ENCODE measurements around the gene ABCC4.

GRCh38 chr13:95317039-95317989, 16.1 kb upstream of the ABCC4 start:
- TF ChIP-seq, protein P1, sequence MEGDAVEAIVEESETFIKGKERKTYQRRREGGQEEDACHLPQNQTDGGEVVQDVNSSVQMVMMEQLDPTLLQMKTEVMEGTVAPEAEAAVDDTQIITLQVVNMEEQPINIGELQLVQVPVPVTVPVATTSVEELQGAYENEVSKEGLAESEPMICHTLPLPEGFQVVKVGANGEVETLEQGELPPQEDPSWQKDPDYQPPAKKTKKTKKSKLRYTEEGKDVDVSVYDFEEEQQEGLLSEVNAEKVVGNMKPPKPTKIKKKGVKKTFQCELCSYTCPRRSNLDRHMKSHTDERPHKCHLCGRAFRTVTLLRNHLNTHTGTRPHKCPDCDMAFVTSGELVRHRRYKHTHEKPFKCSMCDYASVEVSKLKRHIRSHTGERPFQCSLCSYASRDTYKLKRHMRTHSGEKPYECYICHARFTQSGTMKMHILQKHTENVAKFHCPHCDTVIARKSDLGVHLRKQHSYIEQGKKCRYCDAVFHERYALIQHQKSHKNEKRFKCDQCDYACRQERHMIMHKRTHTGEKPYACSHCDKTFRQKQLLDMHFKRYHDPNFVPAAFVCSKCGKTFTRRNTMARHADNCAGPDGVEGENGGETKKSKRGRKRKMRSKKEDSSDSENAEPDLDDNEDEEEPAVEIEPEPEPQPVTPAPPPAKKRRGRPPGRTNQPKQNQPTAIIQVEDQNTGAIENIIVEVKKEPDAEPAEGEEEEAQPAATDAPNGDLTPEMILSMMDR (IDR thresholded peaks at IDR 0.05; ENCODE audit: low read depth, low read length) = no peak
- TF ChIP-seq EZH2phosphoT487 (IDR thresholded peaks at IDR 0.05; ENCODE audit: low read depth) = no peak
